Suprapubic skin (tissue), 4 donors: ENCODE results near the gene KLK3. TPM values are rescaled to one million over a fixed set of nuclear protein-coding genes. Genes with fewer than 3 reads are reported as not detected.
"Not testable (repeated sequence)": the region's sequence is repeated elsewhere in the genome, so short reads cannot be mapped to it uniquely, and the experiment has no call there.

ENCODE experiments used
- DNase-seq, 2 donors: peaks; one replicate each; pipeline ENCODE4 v3.0.0-alpha.2; 2019; ENCODE audit warnings: low spot score in 2 of 2
- H3K27ac ChIP-seq: fragments of 200-600 bp; sonication (generic); one replicate; pipeline ENCODE4 v1.5.1; 2019
- H3K27me3 ChIP-seq: fragments of 200-600 bp; sonication (generic); one replicate; pipeline ENCODE4 v1.5.1; 2019
- H3K36me3 ChIP-seq: fragments of 200-600 bp; sonication (generic); one replicate; pipeline ENCODE4 v1.5.1; 2019
- H3K4me1 ChIP-seq: fragments of 200-600 bp; sonication (generic); one replicate; pipeline ENCODE4 v1.5.1; 2019
- H3K4me3 ChIP-seq: fragments of 200-600 bp; sonication (generic); one replicate; pipeline ENCODE4 v1.5.1; 2019; ENCODE audit warnings: mild to moderate bottlenecking
- H3K9me3 ChIP-seq: fragments of 200-600 bp; sonication (generic); one replicate; pipeline ENCODE4 v1.5.1; 2019
- CTCF ChIP-seq, 2 donors: fragments of 200-600 bp in 1 of 2; fragments of 450-650 bp in 1 of 2; sonication (generic) in 1 of 2; IDR thresholded peaks; one replicate each; pipeline ENCODE4 v1.5.1; 2016 to 2019; ENCODE audit warnings: antibody characterized with exemption in 2 of 2, mild to moderate bottlenecking in 1 of 2, moderate library complexity in 1 of 2
- EP300 ChIP-seq: sonication (generic); formaldehyde crosslinking; IDR thresholded peaks from one replicate; pipeline ENCODE4 v1.6.1; 2017; ENCODE audit warnings: antibody characterized with exemption
- POLR2A ChIP-seq, 2 donors: fragments of 450-650 bp; IDR thresholded peaks; one replicate each; pipeline ENCODE4 v1.6.1; 2017; ENCODE audit warnings: antibody characterized with exemption in 2 of 2, mild to moderate bottlenecking in 2 of 2, moderate library complexity in 2 of 2
- POLR2AphosphoS5 ChIP-seq, 3 donors: sonication (generic); formaldehyde crosslinking; IDR thresholded peaks; one replicate each; pipeline ENCODE4 v1.6.1; 2017; ENCODE audit warnings: antibody characterized with exemption in 3 of 3
- WGBS: methylation state at CpG from one replicate; pipeline ENCODE4 v1.1.5; 2018; 5-methylcytosine and 5-hydroxymethylcytosine counted together
- total RNA-seq, 4 donors: library from RNA; depleted of rRNA; stranded (reverse); fragments of >200 nt; gene quantifications; one replicate each; pipeline ENCODE4 v1.1.0, GENCODE V29; 2016

The KLK3 gene
- total RNA-seq, 4 donors from 2014 or later: 0.24 to 1.9 (median 0.67) TPM

GRCh38 chr19:50890422-50891252 is 35.9 kb downstream of the KLK3 start:
- no peak for DNase-seq
- Histone ChIP-seq H3K27ac (no peak overlapping the region), H3K36me3 (no peaks in the 10 kb centered on the region), H3K4me3 (no peak overlapping the region), H3K9me3 (no peaks in the 10 kb centered on the region), H3K4me1 (no peaks in the 10 kb centered on the region), H3K27me3 (peaks cover 20% of the 10 kb centered on the region)
- no peak for TF ChIP-seq EP300
- no peak for TF ChIP-seq CTCF (IDR thresholded peaks at IDR 0.05)
- TF ChIP-seq POLR2AphosphoS5 (IDR thresholded peaks at IDR 0.05): no peak
- TF ChIP-seq POLR2A (IDR thresholded peaks at IDR 0.05): no peak
- 49% methylated on average over 5 of the region's 5 CpGs for WGBS

GRCh38 chr19:50891253-50891625 is 36.5 kb downstream of the KLK3 start:
- Histone ChIP-seq H3K4me3 (no peak overlapping the region), H3K27ac (no peak overlapping the region), H3K4me1 (no peaks in the 10 kb centered on the region), H3K9me3 (no peaks in the 10 kb centered on the region), H3K36me3 (no peaks in the 10 kb centered on the region), H3K27me3 (peaks cover 20% of the 10 kb centered on the region)
- WGBS: 94% methylated on average over 5 of the region's 5 CpGs
- no peak for DNase-seq
- TF ChIP-seq POLR2A (IDR thresholded peaks at IDR 0.05): no peak
- no peak for TF ChIP-seq CTCF (IDR thresholded peaks at IDR 0.05)
- TF ChIP-seq POLR2AphosphoS5 (IDR thresholded peaks at IDR 0.05): no peak
- no peak for TF ChIP-seq EP300

GRCh38 chr19:50893047-50893736 is 38.5 kb downstream of the KLK3 start:
- no peaks in the 10 kb centered on the region for H3K9me3 ChIP-seq
- H3K4me3 ChIP-seq: no peak overlapping the region
- no peaks in the 10 kb centered on the region for H3K4me1 ChIP-seq
- peaks cover 15% of the 10 kb centered on the region for H3K27me3 ChIP-seq
- DNase-seq: no peak
- TF ChIP-seq POLR2AphosphoS5 (IDR thresholded peaks at IDR 0.05) (no peak), CTCF (IDR thresholded peaks at IDR 0.05) (no peak), EP300 (no peak), POLR2A (IDR thresholded peaks at IDR 0.05) (no peak)
- WGBS: 97% methylated on average over 17 of the region's 18 CpGs
- no peaks in the 10 kb centered on the region for H3K36me3 ChIP-seq
- no peak overlapping the region for H3K27ac ChIP-seq

- Histone ChIP-seq H3K36me3 (no peaks in the 10 kb centered on the region), H3K27me3 (peaks cover 7% of the 10 kb centered on the region), H3K9me3 (no peaks in the 10 kb centered on the region), H3K27ac (no peak overlapping the region), H3K4me1 (no peaks in the 10 kb centered on the region), H3K4me3 (no peak overlapping the region)
- WGBS: 61% methylated on average over 10 of the region's 10 CpGs
- TF ChIP-seq EP300 (no peak), POLR2A (IDR thresholded peaks at IDR 0.05) (no peak), CTCF (IDR thresholded peaks at IDR 0.05) (no peak), POLR2AphosphoS5 (IDR thresholded peaks at IDR 0.05) (no peak)
- DNase-seq: no peak
These were observed 40.0 kb downstream of the KLK3 start for GRCh38 chr19:50894478-50895356.

- H3K27me3 ChIP-seq: peaks cover 12% of the 10 kb centered on the region
- whole genome bisulfite sequencing: 91% methylated on average over 9 of the region's 9 CpGs
- DNase-seq, H3K9me3 ChIP-seq, H3K36me3 ChIP-seq, H3K4me3 ChIP-seq, H3K4me1 ChIP-seq, H3K27ac ChIP-seq: not testable (repeated sequence)
These were observed 41.4 kb downstream of the KLK3 start for GRCh38 chr19:50896089-50896590.
